Heart right ventricle (tissue), 16 donors: ENCODE results near the gene PEAK3. TPM values are rescaled to one million over a fixed set of nuclear protein-coding genes. Genes with fewer than 3 reads are reported as not detected.

Experiments used
- ATAC-seq, 8 donors: fragments of 200-7000 bp; cut with Tn5 transposase; one replicate each; pipeline ENCODE4 v1.9.1; 2020; ENCODE audit warnings: mild to moderate bottlenecking in 8 of 8, moderate library complexity in 8 of 8, moderate number of reproducible peaks in 1 of 8
- DNase-seq, 2 donors: peaks; one replicate each; pipeline ENCODE4 v3.0.0-alpha.2; 2020
- H3K27ac ChIP-seq, 10 donors: fragments of 200-600 bp; sonication (generic) in 2 of 10; one replicate each; pipeline versions ENCODE4 v1.5.0 to v1.8.0; 2020 to 2022; ENCODE audit warnings: mild to moderate bottlenecking in 3 of 10
- H3K27me3 ChIP-seq, 7 donors: fragments of 200-600 bp; one replicate each; pipeline ENCODE4 v1.8.0; 2021 to 2022; ENCODE audit warnings: mild to moderate bottlenecking in 2 of 7
- H3K36me3 ChIP-seq, 9 donors: fragments of 200-600 bp; sonication (generic) in 1 of 9; one replicate each; pipeline versions ENCODE4 v1.5.0 to v1.8.0; 2020 to 2022; ENCODE audit warnings: mild to moderate bottlenecking in 2 of 9
- H3K4me1 ChIP-seq, 9 donors: fragments of 200-600 bp; sonication (generic) in 1 of 9; one replicate each; pipeline versions ENCODE4 v1.5.0 to v1.8.0; 2020 to 2022; ENCODE audit warnings: mild to moderate bottlenecking in 4 of 9
- H3K4me3 ChIP-seq, 10 donors: fragments of 200-600 bp; sonication (generic) in 2 of 10; one replicate each; pipeline versions ENCODE4 v1.5.0 to v1.8.0; 2020 to 2022; ENCODE audit warnings: mild to moderate bottlenecking in 7 of 10, moderate library complexity in 2 of 10
- H3K9me3 ChIP-seq, 11 donors: fragments of 200-600 bp in 10 of 11; sonication (generic) in 2 of 11; one replicate each; pipeline versions ENCODE4 v1.5.0 to v1.8.0; 2013 to 2022; ENCODE audit warnings: mild to moderate bottlenecking in 2 of 11, control low read depth in 1 of 11, moderate library complexity in 1 of 11
- CTCF ChIP-seq, 9 donors: fragments of 200-600 bp; sonication (generic) in 2 of 9; IDR thresholded peaks; one replicate each; pipeline versions ENCODE4 v1.5.0 to v1.8.0; 2021 to 2022; ENCODE audit warnings: antibody characterized with exemption in 9 of 9, mild to moderate bottlenecking in 5 of 9, moderate library complexity in 1 of 9
- WGBS, 2 donors: extraction: QIAGEN DNeasy Blood & Tissue Kit; methylation state at CpG; one replicate each; pipeline ENCODE4 v1.1.7; 2013; ENCODE audit warnings: inconsistent platforms in 1 of 2; 5-methylcytosine and 5-hydroxymethylcytosine counted together
- intact Hi-C, 10 donors: fragments of 100-400 bp; cut with DNase I; formaldehyde crosslinking; loops; one replicate each; pipeline versions ENCODE4 v1.11.1 to v1.14.2; 2022
- polyA plus RNA-seq, 2 donors: library from polyadenylated mRNA; stranded (reverse); fragments of 200-250 nt; gene quantifications; one replicate each; pipeline ENCODE4 v1.2.3, GENCODE V29; 2013
- total RNA-seq, 10 donors: library from RNA; stranded (reverse); fragmentation: NEBNext Ultra II Directional in 3 of 10; extraction: Animal tissue kit (Norgen Biotek cat#: 25700) in 3 of 10; gene quantifications; one replicate each; pipeline versions ENCODE4 v1.2.1 to v1.2.4, GENCODE V29; 2021 to 2023
- donor health status: Arrhythmogenic right ventricular cardiomyopathy.
- donor health status: ischemic (EF 13 %, LVEDD 7.1; RV severe dilation, severe dysfunction).
- donor health status: healthy with polysubstance abuse.
- donor health status: DM: no; HTN: yes; CAD: no.
- donor health status: DM: no; HTN: no; CAD: no.
- donor health status: ischemic (EF 25% LVEDD 6.9; RV normal size, moderate dysfunction).
- donor health status: ischemic (EF 25% LVEDD 5.7; RV mildly dilated, moderate dysfunction).
- donor health status: healthy.
- donor health status: DM: yes; HTN: yes; CAD: no.
- donor health status: Ischemic cardiomyopathy.
- donor health status: ischemic (EF 35%, LVEDD 5.7; RV mildly dilated, moderate dysfunction).
- donor health status: nonischemic (EF 11% LVEDD 7.7; RV severe dilation, severe dysfunction).
- donor health status: DM: yes; HTN: yes; CAD: no.
- donor health status: PGD.
- donor health status: ischemic (EF 29% LVEDD 5.4; RV normal size, mild dysfunction).
- donor health status: nonischemic (EF 23%, LVEDD 6.1; RV moderate dilation, normal function).

PEAK3 gene
- total and polyA plus RNA-seq, 12 donors: 0.11 to 1.1 (median 0.19) TPM

- no peak for TF ChIP-seq CTCF (IDR thresholded peaks at IDR 0.05)
- ATAC-seq (peak in 7 of 8 donors; percentile 31 to 85 (median 69)), DNase-seq (peak; percentile 51 to 73)
- H3K9me3 ChIP-seq: no peaks in the 10 kb centered on the region
- peak overlapping the region in 2 of 10 donors; percentile 4 to 6 for H3K27ac ChIP-seq
- no peak overlapping the region for H3K4me3 ChIP-seq
- 74 to 80% methylated on average over 26 of the region's 26 CpGs for WGBS, 2 donors
- intact Hi-C loops: no loop called here
- H3K36me3 ChIP-seq: peaks cover 13 to 65% (median 45%) of the 10 kb centered on the region in 9 donors
- H3K27me3 ChIP-seq: peaks cover 20 to 33% (median 26%) of the 10 kb centered on the region in 7 donors
- peaks cover 7 to 49% (median 35%) of the 10 kb centered on the region in 9 donors for H3K4me1 ChIP-seq
These were observed 35.1 kb downstream of the PEAK3 start for GRCh38 chr19:2246801-2247361.

GRCh38 chr19:2246014-2246620 is 35.9 kb downstream of the PEAK3 start:
- no peak for TF ChIP-seq CTCF (IDR thresholded peaks at IDR 0.05)
- ATAC-seq: no peak
- H3K27ac ChIP-seq: no peak overlapping the region
- no peak for DNase-seq
- H3K4me3 ChIP-seq: no peak overlapping the region
- peaks cover 12 to 26% (median 19%) of the 10 kb centered on the region in 7 donors for H3K27me3 ChIP-seq
- peaks cover 4 to 53% (median 37%) of the 10 kb centered on the region in 9 donors for H3K4me1 ChIP-seq
- no peaks in the 10 kb centered on the region for H3K9me3 ChIP-seq
- WGBS, 2 donors: 92 to 93% methylated on average over 25 of the region's 25 CpGs
- intact Hi-C loops: no loop called here
- H3K36me3 ChIP-seq: peaks cover 13 to 72% (median 45%) of the 10 kb centered on the region in 9 donors

GRCh38 chr19:2245273-2245672 is 36.7 kb downstream of the PEAK3 start:
- 95 to 96% methylated on average over 15 of the region's 15 CpGs for WGBS, 2 donors
- no peak overlapping the region for H3K27ac ChIP-seq
- H3K4me1 ChIP-seq: peaks cover 13 to 53% (median 37%) of the 10 kb centered on the region in 9 donors
- no peaks in the 10 kb centered on the region for H3K9me3 ChIP-seq
- peaks cover 13 to 75% (median 45%) of the 10 kb centered on the region in 9 donors for H3K36me3 ChIP-seq
- TF ChIP-seq CTCF (IDR thresholded peaks at IDR 0.05): no peak
- ATAC-seq: no peak
- intact Hi-C loops: no loop called here
- DNase-seq: no peak
- peaks cover 4 to 17% (median 10%) of the 10 kb centered on the region in 7 donors for H3K27me3 ChIP-seq
- no peak overlapping the region for H3K4me3 ChIP-seq

- H3K4me3 ChIP-seq: no peak overlapping the region
- H3K9me3 ChIP-seq: no peaks in the 10 kb centered on the region
- no peak for DNase-seq
- peaks cover 13 to 75% (median 45%) of the 10 kb centered on the region in 9 donors for H3K36me3 ChIP-seq
- intact Hi-C loops: no loop called here
- ATAC-seq: no peak
- no peak for TF ChIP-seq CTCF (IDR thresholded peaks at IDR 0.05)
- H3K4me1 ChIP-seq: peaks cover 11 to 56% (median 40%) of the 10 kb centered on the region in 9 donors
- WGBS, 2 donors: 94 to 95% methylated on average over 21 of the region's 21 CpGs
- peaks cover 0 to 9% (median 3%) of the 10 kb centered on the region in 7 donors for H3K27me3 ChIP-seq
- H3K27ac ChIP-seq: no peak overlapping the region
These were observed 37.5 kb downstream of the PEAK3 start for GRCh38 chr19:2244486-2244885.
